Naive thymus-derived CD8-positive, alpha-beta T cell (primary cell): ENCODE data around the gene MVB12B. TPM values are rescaled to one million over a fixed set of nuclear protein-coding genes. Genes with fewer than 3 reads are reported as not detected.

ENCODE experiments used
- ATAC-seq, 2 donors: fragments of 150-1000 bp; cut with Tn5 transposase in 1 of 2; sonication (Bioruptor Pico), chemical (Tn5 transposase) in 1 of 2; 1 replicate in 1 of 2; 2 replicates in 1 of 2; pipeline ENCODE4 v1.10.0; 2021; ENCODE audit warnings: mild to moderate bottlenecking in 2 of 2, moderate library complexity in 2 of 2
- POLR2A ChIA-PET: fragments of 350-600 bp; sonication (Branson Sonifier 250); formaldehyde crosslinking; loops from one replicate; lab custom pipeline; 2021; ENCODE audit warnings: antibody characterized with exemption; lab: Charles Lee
- DNase-seq, 10 donors: peaks; one replicate each; pipeline versions ENCODE4 v3.0.0 to v3.0.0-alpha.2; 2020 to 2022
- H3K27ac Mint-ChIP-seq, 10 donors: one replicate each; pipeline ENCODE4 v1.8.0; 2020 to 2022; ENCODE audit warnings: mild to moderate bottlenecking in 10 of 10, mixed read lengths in 10 of 10, moderate library complexity in 4 of 10, inconsistent platforms in 1 of 10
- H3K27me3 Mint-ChIP-seq, 5 donors: one replicate each; pipeline ENCODE4 v1.8.0; 2021 to 2022; ENCODE audit warnings: mixed read lengths in 5 of 5
- H3K36me3 Mint-ChIP-seq, 3 donors: one replicate each; pipeline ENCODE4 v1.8.0; 2020 to 2022; ENCODE audit warnings: mixed read lengths in 3 of 3, mild to moderate bottlenecking in 2 of 3, inconsistent platforms in 1 of 3
- H3K4me1 Mint-ChIP-seq, 4 donors: one replicate each; pipeline ENCODE4 v1.8.0; 2021 to 2022; ENCODE audit warnings: mixed read lengths in 4 of 4
- H3K4me3 Mint-ChIP-seq, 10 donors: one replicate each; pipeline ENCODE4 v1.8.0; 2020 to 2022; ENCODE audit warnings: mild to moderate bottlenecking in 10 of 10, mixed read lengths in 10 of 10, moderate library complexity in 6 of 10, inconsistent platforms in 1 of 10
- H3K9me3 Mint-ChIP-seq, 9 donors: one replicate each; pipeline ENCODE4 v1.8.0; 2020 to 2022; ENCODE audit warnings: mixed read lengths in 9 of 9, mild to moderate bottlenecking in 3 of 9, inconsistent platforms in 1 of 9, moderate library complexity in 1 of 9
- polyA plus RNA-seq, 3 donors: library from polyadenylated mRNA; unstranded; fragments of 300-500 nt; fragmentation: Illumina TruSeq; gene quantifications; one replicate each; pipeline ENCODE4 v1.2.3, GENCODE V29; 2021
- total RNA-seq, 8 experiments: library from RNA in 2 of 8; stranded (reverse) in 2 of 8; gene quantifications; one replicate each; pipeline ENCODE4 v1.2.3 and lab custom pipeline; 2021 to 2026

MVB12B gene
- total and polyA plus RNA-seq, 5 experiments from 2014 or later: 7.2 to 28.6 (median 12.5) TPM

GRCh38 chr9:126384926-126385325 lies 58.3 kb downstream of the MVB12B start:
- Mint-ChIP-seq H3K4me1 (peaks cover 6 to 9% (median 7%) of the 10 kb centered on the region in 4 donors), H3K36me3 (peaks cover 0 to 67% (median 23%) of the 10 kb centered on the region in 3 donors), H3K27ac (no peak overlapping the region), H3K9me3 (no peaks in the 10 kb centered on the region), H3K4me3 (no peak overlapping the region), H3K27me3 (no peaks in the 10 kb centered on the region)
- DNase-seq (no peak), ATAC-seq (no peak)
- POLR2A ChIA-PET: no interaction called here

GRCh38 chr9:126386088-126386487 lies 59.5 kb downstream of the MVB12B start:
- Mint-ChIP-seq H3K4me3 (no peak overlapping the region), H3K9me3 (no peaks in the 10 kb centered on the region), H3K36me3 (peaks cover 0 to 66% (median 20%) of the 10 kb centered on the region in 3 donors), H3K27ac (peak overlapping the region in 2 of 10 donors; percentile 41 to 63), H3K27me3 (no peaks in the 10 kb centered on the region), H3K4me1 (peaks cover 10 to 14% (median 13%) of the 10 kb centered on the region in 4 donors)
- DNase-seq: no peak
- peak in 1 of 2 donors; percentile 59 for ATAC-seq
- POLR2A ChIA-PET: interaction anchor here (1.1 kb wide), 1 partner anchor 11 kb away, joined by 3 read pairs; no protein-coding TSS in a partner anchor

GRCh38 chr9:126386776-126387175 lies 60.1 kb downstream of the MVB12B start:
- Mint-ChIP-seq H3K4me1 (peaks cover 16 to 21% (median 18%) of the 10 kb centered on the region in 4 donors), H3K27me3 (no peaks in the 10 kb centered on the region), H3K9me3 (no peaks in the 10 kb centered on the region), H3K27ac (peak overlapping the region in 1 of 10 donors; percentile 13), H3K36me3 (peaks cover 0 to 65% (median 19%) of the 10 kb centered on the region in 3 donors), H3K4me3 (no peak overlapping the region)
- no peak for DNase-seq
- POLR2A ChIA-PET: interaction anchor here (1.1 kb wide), 1 partner anchor 11 kb away, joined by 3 read pairs; no protein-coding TSS in a partner anchor
- no peak for ATAC-seq

- POLR2A ChIA-PET: no interaction called here
- no peaks in the 10 kb centered on the region for H3K9me3 Mint-ChIP-seq
- no peaks in the 10 kb centered on the region for H3K27me3 Mint-ChIP-seq
- peak overlapping the region in 6 of 10 donors; percentile 24 to 85 (median 58) for H3K27ac Mint-ChIP-seq
- peaks cover 0 to 71% (median 19%) of the 10 kb centered on the region in 3 donors for H3K36me3 Mint-ChIP-seq
- DNase-seq (no peak), ATAC-seq (no peak)
- H3K4me3 Mint-ChIP-seq: no peak overlapping the region
- peaks cover 17 to 24% (median 22%) of the 10 kb centered on the region in 4 donors for H3K4me1 Mint-ChIP-seq
These were observed 62.5 kb downstream of the MVB12B start for GRCh38 chr9:126388964-126389708.

GRCh38 chr9:126389992-126390391 lies 63.4 kb downstream of the MVB12B start:
- Mint-ChIP-seq H3K4me1 (peaks cover 20 to 29% (median 25%) of the 10 kb centered on the region in 4 donors), H3K27me3 (no peaks in the 10 kb centered on the region), H3K9me3 (no peaks in the 10 kb centered on the region), H3K36me3 (peaks cover 0 to 76% (median 19%) of the 10 kb centered on the region in 3 donors), H3K27ac (peak overlapping the region in 9 of 10 donors; percentile 46 to 86 (median 67)), H3K4me3 (peak overlapping the region in 1 of 10 donors; percentile 28)
- ATAC-seq (peak; percentile 34 to 42), DNase-seq (no peak)
- POLR2A ChIA-PET: no interaction called here

- DNase-seq: no peak
- no peak for ATAC-seq
- POLR2A ChIA-PET: interaction anchor here (0.6 kb wide), 1 partner anchor 29 kb away, joined by 4 read pairs; no protein-coding TSS in a partner anchor
- no peaks in the 10 kb centered on the region for H3K27me3 Mint-ChIP-seq
- H3K9me3 Mint-ChIP-seq: no peaks in the 10 kb centered on the region
- peak overlapping the region in 4 of 10 donors; percentile 75 to 96 (median 80) for H3K27ac Mint-ChIP-seq
- H3K36me3 Mint-ChIP-seq: peaks cover 0 to 76% (median 19%) of the 10 kb centered on the region in 3 donors
- H3K4me3 Mint-ChIP-seq: no peak overlapping the region
- H3K4me1 Mint-ChIP-seq: peaks cover 26 to 38% (median 33%) of the 10 kb centered on the region in 4 donors
These were observed 64.3 kb downstream of the MVB12B start for GRCh38 chr9:126390923-126391322.

- POLR2A ChIA-PET: interaction anchor here (1.7 kb wide), 1 partner anchor 66 kb away, joined by 4 read pairs; the partner anchor contains the start of gene MVB12B
- Mint-ChIP-seq H3K4me1 (peaks cover 35 to 49% (median 43%) of the 10 kb centered on the region in 4 donors), H3K4me3 (peak overlapping the region in 5 of 10 donors; percentile 5 to 63 (median 54)), H3K36me3 (peaks cover 0 to 71% (median 11%) of the 10 kb centered on the region in 3 donors), H3K27ac (peak overlapping the region; percentile 12 to 96 (median 80)), H3K27me3 (no peaks in the 10 kb centered on the region), H3K9me3 (no peaks in the 10 kb centered on the region)
- ATAC-seq (peak; percentile 55 to 69), DNase-seq (no peak)
These were observed 65.4 kb downstream of the MVB12B start for GRCh38 chr9:126391713-126392661.

- H3K36me3 Mint-ChIP-seq: peaks cover 0 to 64% (median 7%) of the 10 kb centered on the region in 3 donors
- peaks cover 35 to 55% (median 51%) of the 10 kb centered on the region in 4 donors for H3K4me1 Mint-ChIP-seq
- peak overlapping the region; percentile 12 to 96 (median 77) for H3K27ac Mint-ChIP-seq
- H3K4me3 Mint-ChIP-seq: peak overlapping the region in 4 of 10 donors; percentile 8 to 61 (median 44)
- no peak for DNase-seq
- ATAC-seq: no peak
- no peaks in the 10 kb centered on the region for H3K27me3 Mint-ChIP-seq
- no peaks in the 10 kb centered on the region for H3K9me3 Mint-ChIP-seq
- POLR2A ChIA-PET: interaction anchor here (0.5 to 1.7 kb wide), 2 partner anchors 67 to 77 kb away, joined by 4 read pairs; partner anchors contain the start of gene MVB12B
These were observed 66.2 kb downstream of the MVB12B start for GRCh38 chr9:126392662-126393371.

- POLR2A ChIA-PET: no interaction called here
- ATAC-seq (no peak), DNase-seq (no peak)
- peaks cover 41 to 65% (median 60%) of the 10 kb centered on the region in 4 donors for H3K4me1 Mint-ChIP-seq
- no peak overlapping the region for H3K4me3 Mint-ChIP-seq
- H3K27ac Mint-ChIP-seq: peak overlapping the region in 8 of 10 donors; percentile 7 to 96 (median 62)
- H3K9me3 Mint-ChIP-seq: no peaks in the 10 kb centered on the region
- H3K36me3 Mint-ChIP-seq: peaks cover 0 to 56% (median 4%) of the 10 kb centered on the region in 3 donors
- no peaks in the 10 kb centered on the region for H3K27me3 Mint-ChIP-seq
These were observed 67.2 kb downstream of the MVB12B start for GRCh38 chr9:126393876-126394275.

- peaks cover 0 to 49% (median 4%) of the 10 kb centered on the region in 3 donors for H3K36me3 Mint-ChIP-seq
- peak overlapping the region in 9 of 10 donors; percentile 83 to 98 (median 96) for H3K27ac Mint-ChIP-seq
- H3K9me3 Mint-ChIP-seq: no peaks in the 10 kb centered on the region
- H3K27me3 Mint-ChIP-seq: no peaks in the 10 kb centered on the region
- no peak for ATAC-seq
- H3K4me1 Mint-ChIP-seq: peaks cover 40 to 63% (median 58%) of the 10 kb centered on the region in 4 donors
- no peak for DNase-seq
- H3K4me3 Mint-ChIP-seq: peak overlapping the region in 1 of 10 donors; percentile 3
- POLR2A ChIA-PET: interaction anchor here (0.5 to 2.9 kb wide), 2 partner anchors 68 to 520 kb away, joined by 3 to 31 read pairs; partner anchors contain the start of genes MVB12B and RALGPS1
These were observed 68.2 kb downstream of the MVB12B start for GRCh38 chr9:126394802-126395201.

GRCh38 chr9:126395439-126396212 lies 69.0 kb downstream of the MVB12B start:
- peaks cover 0 to 47% (median 4%) of the 10 kb centered on the region in 3 donors for H3K36me3 Mint-ChIP-seq
- POLR2A ChIA-PET: interaction anchor here (1.3 to 4.1 kb wide), 3 partner anchors 12 to 77 kb away, joined by 3 to 31 read pairs (median 12); partner anchors contain the start of gene MVB12B
- ATAC-seq: no peak
- DNase-seq: no peak
- no peaks in the 10 kb centered on the region for H3K9me3 Mint-ChIP-seq
- H3K4me3 Mint-ChIP-seq: peak overlapping the region in 2 of 10 donors; percentile 16 to 65
- H3K27ac Mint-ChIP-seq: peak overlapping the region; percentile 83 to 98 (median 96)
- H3K4me1 Mint-ChIP-seq: peaks cover 36 to 60% (median 52%) of the 10 kb centered on the region in 4 donors
- H3K27me3 Mint-ChIP-seq: no peaks in the 10 kb centered on the region
